HepG2 (cell line): ENCODE results near the gene SIRPA. TPM values are rescaled to one million over a fixed set of nuclear protein-coding genes. Genes with fewer than 3 reads are reported as not detected.

Experiments
- ATAC-seq: fragments of 200-7000 bp; cut with Tn5 transposase; 3 replicates; pipeline ENCODE4 v1.9.1; 2020; ENCODE audit warnings: mild to moderate bottlenecking, moderate library complexity
- BruUV-seq: library from RNA; stranded (reverse); fragments of 400-500 nt; replicated peaks from 2 replicates; lab custom pipeline; 2021; lab: Mats Ljungman, UMichigan
- CTCF ChIA-PET: fragments of 300-600 bp; formaldehyde crosslinking; extraction: SDS; loops from one replicate; lab custom pipeline; 2021; ENCODE audit warnings: low total read pairs, inconsistent platforms, low intra/inter-chr PET ratio; lab: Yijun Ruan, JAX
- POLR2A ChIA-PET: fragments of 350-600 bp; sonication (Branson Sonifier 250); formaldehyde crosslinking; loops from one replicate; lab custom pipeline; 2020; ENCODE audit warnings: antibody characterized with exemption, inconsistent platforms; lab: Yijun Ruan, JAX
- DNase-seq: peaks from one replicate; pipeline ENCODE4 v3.0.0-alpha.2; 2015; ENCODE audit warnings: low spot score
- FAIRE-seq: peaks from 3 replicates; lab custom pipeline; 2011; peaks lifted over from hg19 to GRCh38; lab: Jason Lieb, UNC
- H2AFZ ChIP-seq: one replicate; pipeline ENCODE4 v1.6.1; 2011; ENCODE audit warnings: low read length, inconsistent platforms
- H3K27ac ChIP-seq: fragments of 300-600 bp; 3 replicates; pipeline ENCODE4 v1.8.0; 2011; ENCODE audit warnings: mixed run types, mild to moderate bottlenecking, mixed read lengths, low read length, inconsistent platforms; ENCODE audit not compliant: insufficient read depth; ENCODE audit errors: extremely low read length
- H3K27me3 ChIP-seq, 2 experiments: fragments of 200-600 bp in 1 of 2; 2 replicates in 1 of 2; 3 replicates in 1 of 2; pipeline versions ENCODE4 v1.6.0 to v1.8.0; 2011; ENCODE audit warnings: low read length in 2 of 2, mild to moderate bottlenecking in 2 of 2, moderate library complexity in 2 of 2, inconsistent platforms in 1 of 2; ENCODE audit not compliant: insufficient read depth in 2 of 2, control insufficient read depth in 1 of 2
- H3K36me3 ChIP-seq, 2 experiments: fragments of 200-600 bp in 1 of 2; replicated peaks in 1 of 2; 2 replicates in 1 of 2; 3 replicates in 1 of 2; pipeline versions ENCODE4 v1.5.1 to v1.8.0; 2011; ENCODE audit warnings: low read length in 2 of 2, inconsistent platforms in 1 of 2; ENCODE audit not compliant: insufficient read depth in 2 of 2, control insufficient read depth in 1 of 2
- H3K4me1 ChIP-seq: 2 replicates; pipeline ENCODE4 v1.5.1; 2012; ENCODE audit warnings: low read length, inconsistent platforms; ENCODE audit not compliant: insufficient read depth
- H3K4me2 ChIP-seq: 2 replicates; pipeline ENCODE4 v1.6.0; 2011; ENCODE audit warnings: low read depth, low read length, inconsistent platforms
- H3K4me3 ChIP-seq, 3 experiments: fragments of 200-600 bp in 1 of 3; sonication (generic), shearing (Covaris generic) in 1 of 3; replicated peaks in 1 of 3; 2 replicates each; pipeline ENCODE4 v1.5.1; 2011 to 2016; ENCODE audit warnings: low read length in 3 of 3, inconsistent platforms in 2 of 3, low read depth in 2 of 3, mild to moderate bottlenecking in 2 of 3, control low read depth in 1 of 3, mixed read lengths in 1 of 3; ENCODE audit not compliant: insufficient read depth in 1 of 3
- H3K79me2 ChIP-seq: one replicate; pipeline ENCODE4 v1.6.1; 2011; ENCODE audit warnings: low read length, inconsistent platforms; ENCODE audit not compliant: insufficient read depth
- H3K9ac ChIP-seq: 2 replicates; pipeline ENCODE4 v1.6.0; 2011; ENCODE audit warnings: mild to moderate bottlenecking, low read depth, low read length, inconsistent platforms; ENCODE audit not compliant: insufficient read depth
- H3K9me3 ChIP-seq: 2 replicates; pipeline ENCODE4 v1.5.1; 2012; ENCODE audit warnings: mild to moderate bottlenecking, low read length
- H4K20me1 ChIP-seq: 2 replicates; pipeline ENCODE4 v1.6.0; 2011; ENCODE audit warnings: inconsistent platforms, mild to moderate bottlenecking, low read length, moderate library complexity; ENCODE audit not compliant: insufficient read depth
- AGO2 ChIP-seq: fragments of 200-400 bp; formaldehyde crosslinking; optimal IDR thresholded peaks from 2 replicates; pipeline ENCODE3; 2017; ENCODE audit warnings: mild to moderate bottlenecking, low read depth, low read length, moderate library complexity
- ARNT ChIP-seq: fragments of 450-650 bp; IDR thresholded peaks from 2 replicates; pipeline ENCODE4 v1.6.1; 2017
- CCDC6 ChIP-seq: sonication (generic); formaldehyde crosslinking; IDR thresholded peaks from 2 replicates; pipeline ENCODE4 v1.8.1; 2022; ENCODE audit warnings: mild to moderate bottlenecking, missing genetic modification reagents, moderate library complexity
- HNF4G ChIP-seq, 2 experiments: sonication (generic) in 1 of 2; formaldehyde crosslinking in 1 of 2; IDR thresholded peaks; 2 replicates each; pipeline versions ENCODE4 v1.4.0 to v1.6.1; 2011 to 2020; ENCODE audit warnings: borderline replicate concordance in 2 of 2, low read depth in 2 of 2, mild to moderate bottlenecking in 2 of 2, low read length in 1 of 2, missing genetic modification reagents in 1 of 2, moderate library complexity in 1 of 2
- IRF2 ChIP-seq: IDR thresholded peaks from 2 replicates; pipeline ENCODE4 v1.6.1; 2018; ENCODE audit warnings: missing genetic modification reagents, missing compliant biosample characterization
- MTA1 ChIP-seq: sonication (generic); formaldehyde crosslinking; IDR thresholded peaks from 2 replicates; pipeline ENCODE4 v1.4.0; 2020; ENCODE audit warnings: missing genetic modification reagents, mild to moderate bottlenecking, borderline replicate concordance
- NRL ChIP-seq: sonication (generic); formaldehyde crosslinking; IDR thresholded peaks from 2 replicates; pipeline ENCODE4 v1.5.0; 2020; ENCODE audit warnings: missing genetic modification reagents, mild to moderate bottlenecking, moderate library complexity, borderline replicate concordance
- SMAD9 ChIP-seq: sonication (generic); formaldehyde crosslinking; IDR thresholded peaks from 2 replicates; pipeline ENCODE4 v1.5.1; 2020; ENCODE audit warnings: mild to moderate bottlenecking, missing genetic modification reagents
- SRF ChIP-seq: IDR thresholded peaks from 2 replicates; pipeline ENCODE4 v1.6.1; 2011; ENCODE audit warnings: mild to moderate bottlenecking, low read depth, low read length, moderate library complexity
- ZFP37 ChIP-seq: sonication (generic); formaldehyde crosslinking; IDR thresholded peaks from 2 replicates; pipeline ENCODE4 v1.4.0; 2020; ENCODE audit warnings: missing genetic modification reagents, borderline replicate concordance
- ZNF556 ChIP-seq: sonication (generic); formaldehyde crosslinking; IDR thresholded peaks from 2 replicates; pipeline ENCODE4 v1.4.0; 2020; ENCODE audit warnings: mild to moderate bottlenecking, missing genetic modification reagents, borderline replicate concordance
- ZNF564 ChIP-seq: sonication (generic); formaldehyde crosslinking; IDR thresholded peaks from 2 replicates; pipeline ENCODE4 v1.8.1; 2023; ENCODE audit warnings: mild to moderate bottlenecking, missing genetic modification reagents
- ZNF605 ChIP-seq: sonication (generic); formaldehyde crosslinking; IDR thresholded peaks from 2 replicates; pipeline ENCODE4 v1.8.0; 2022; ENCODE audit warnings: mild to moderate bottlenecking, missing genetic modification reagents
- ZNF644 ChIP-seq: IDR thresholded peaks from 2 replicates; pipeline ENCODE4 v1.6.1; 2016; ENCODE audit warnings: low read depth
- ZNF720 ChIP-seq: sonication (generic); formaldehyde crosslinking; IDR thresholded peaks from 2 replicates; pipeline ENCODE4 v1.4.0; 2020; ENCODE audit warnings: missing genetic modification reagents
- ZSCAN22 ChIP-seq: sonication (generic); formaldehyde crosslinking; IDR thresholded peaks from 2 replicates; pipeline ENCODE4 v1.4.0; 2020; ENCODE audit warnings: mild to moderate bottlenecking, missing genetic modification reagents
- WGBS: methylation state at CpG from one replicate; pipeline ENCODE4 v1.1.6; 2017; ENCODE audit warnings: low lambda C conversion rate; 5-methylcytosine and 5-hydroxymethylcytosine counted together
- in situ Hi-C: cut with HindIII; loops from 2 replicates; pipeline ENCODE4 v1.10.0; 2017; ENCODE audit warnings: low pct_unique_long_range_greater_than_20kb; ENCODE audit not compliant: extremely low pct_ligation_motif_present
- intact Hi-C: fragments of 100-400 bp; cut with micrococcal nuclease; formaldehyde crosslinking; loops from one replicate; pipeline ENCODE4 v1.10.0; 2022; ENCODE audit not compliant: unreplicated experiment
- polyA plus RNA-seq, 8 experiments: library from polyadenylated mRNA; depleted of rRNA in 3 of 8; stranded (reverse) in 7 of 8; unstranded in 1 of 8; fragments of >200 nt; fragmentation: Illumina TruSeq in 4 of 8; extraction: Trizol in 4 of 8; gene quantifications; 2 replicates each; pipeline versions ENCODE4 v1.2.1 to v1.2.3, GENCODE V29; 2011 to 2016; ENCODE audit warnings: low read depth in 4 of 8, missing spikeins in 1 of 8, mixed read lengths in 1 of 8; ENCODE audit not compliant: insufficient read depth in 1 of 8
- total RNA-seq, 5 experiments: library from RNA; depleted of rRNA; stranded (reverse); fragments of >200 nt; fragmentation: Illumina TruSeq; extraction: Trizol; gene quantifications; 2 replicates each; pipeline ENCODE4 v1.2.3, GENCODE V29; 2016; ENCODE audit warnings: low read depth in 1 of 5
- TF ChIP-seq, protein P1 (sequence below): sonication (generic); formaldehyde crosslinking; IDR thresholded peaks from 2 replicates; pipeline ENCODE4 v1.4.0; 2020; ENCODE audit warnings: missing genetic modification reagents, low read depth, mild to moderate bottlenecking, borderline replicate concordance

Gene SIRPA
- total and polyA plus RNA-seq, 2 of the 13 experiments (the other 11 are each of a cell fraction or from before 2014, with no cell fraction given): 7.2 to 17.6 TPM

DNA sequence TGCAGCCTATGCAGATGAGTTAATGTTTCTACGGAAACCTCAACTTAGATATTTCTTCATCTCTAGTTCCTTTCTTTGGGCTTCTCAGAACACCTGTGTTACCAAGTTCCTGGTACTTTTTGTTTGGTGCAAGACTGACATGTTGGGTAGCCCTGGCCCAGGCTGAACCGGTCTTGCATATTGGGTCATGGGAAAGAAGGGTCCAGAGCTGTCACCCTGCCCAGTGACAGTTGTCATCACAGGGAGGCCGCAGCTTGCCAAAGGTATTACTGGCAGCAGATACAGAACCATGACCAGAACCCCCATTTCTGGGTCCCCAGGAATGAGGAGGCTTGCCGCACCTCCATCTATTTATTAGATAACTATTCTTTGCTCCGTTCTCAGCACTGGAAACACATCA is 58.4 kb downstream of the SIRPA start (continued):
- TF ChIP-seq ZNF605 (CRISPR knock-in tag): no peak
- TF ChIP-seq AGO2: no peak

DNA sequence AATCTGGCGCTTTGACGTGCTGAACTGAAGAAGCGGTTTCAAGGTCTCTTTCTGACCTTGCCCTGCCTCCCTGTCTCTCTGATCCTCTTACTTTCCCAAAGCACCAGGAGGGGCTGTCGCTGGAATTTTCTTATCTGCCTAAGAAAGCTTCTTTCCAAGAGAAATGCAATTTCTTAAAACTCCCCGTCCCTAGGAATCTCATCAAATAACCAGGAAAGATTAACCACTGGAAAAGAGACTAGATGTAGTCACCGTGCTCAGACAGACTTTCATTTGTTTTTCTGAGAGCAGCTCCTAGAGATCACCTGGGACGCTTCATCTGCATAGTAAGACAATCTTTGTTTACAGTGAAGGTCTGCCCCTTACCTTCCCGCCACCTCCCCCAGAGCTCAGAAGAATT is 60.0 kb downstream of the SIRPA start:
- intact Hi-C loops: no loop called here
- FAIRE-seq (no peak), DNase-seq (no peak), ATAC-seq (no peak)
- peaks cover 0 to 7% of the 10 kb centered on the region in 2 experiments; a peak in 1 of 5 replicates for H3K27me3 ChIP-seq
- H3K27ac ChIP-seq: no peak overlapping the region
- H3K9me3 ChIP-seq: no peaks in the 10 kb centered on the region
- no peak for TF ChIP-seq ZNF556 (CRISPR knock-in tag)
- H4K20me1 ChIP-seq: no peaks in the 10 kb centered on the region
- ChIA-PET POLR2A (no interaction called here), CTCF (no interaction called here)
- no peaks in the 10 kb centered on the region for H3K36me3 ChIP-seq
- H3K9ac ChIP-seq: no peak overlapping the region
- no TSS peak for BruUV-seq
- H3K4me2 ChIP-seq: no peak overlapping the region
- H2AFZ ChIP-seq: no peak overlapping the region
- in situ Hi-C loops: no loop called here
- no peaks in the 10 kb centered on the region for H3K79me2 ChIP-seq
- H3K4me1 ChIP-seq: no peaks in the 10 kb centered on the region
- 38% methylated on average over 8 of the region's 8 CpGs for WGBS
- H3K4me3 ChIP-seq: no peak overlapping the region

DNA sequence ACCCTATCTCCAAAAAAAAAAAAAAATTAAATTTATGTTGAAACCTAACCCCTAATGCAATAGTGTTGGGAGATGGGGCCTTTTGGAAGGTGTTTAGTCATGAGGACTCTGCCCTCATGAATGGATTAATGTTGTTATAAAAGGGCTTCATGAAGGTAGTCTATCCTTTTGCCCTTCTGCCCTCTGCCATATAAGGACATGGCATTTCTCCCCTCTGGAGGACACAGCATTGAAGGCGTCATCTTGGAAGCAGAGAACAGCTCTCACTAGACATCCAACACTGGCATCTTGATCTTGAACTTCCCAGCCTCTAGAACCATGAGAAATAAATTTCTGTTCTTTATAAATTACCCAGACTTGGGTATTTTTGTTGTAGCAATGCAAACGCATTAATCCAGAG is 63.2 kb downstream of the SIRPA start:
- DNase-seq (no peak), ATAC-seq (no peak), FAIRE-seq (no peak)
- Histone ChIP-seq H4K20me1 (no peaks in the 10 kb centered on the region), H3K4me3 (no peak overlapping the region), H3K27ac (no peak overlapping the region), H3K79me2 (no peaks in the 10 kb centered on the region), H3K9ac (no peak overlapping the region), H2AFZ (no peak overlapping the region), H3K36me3 (no peaks in the 10 kb centered on the region), H3K27me3 (peaks cover 2 to 14% of the 10 kb centered on the region in 2 experiments; a peak in 2 of 5 replicates), H3K9me3 (no peaks in the 10 kb centered on the region), H3K4me2 (no peak overlapping the region), H3K4me1 (no peaks in the 10 kb centered on the region)
- ChIA-PET POLR2A (no interaction called here), CTCF (no interaction called here)
- TF ChIP-seq IRF2 (CRISPR knock-in tag) (no peak), ZFP37 (CRISPR knock-in tag) (no peak), ARNT (no peak), ZNF720 (CRISPR knock-in tag) (no peak), HNF4G (IDR thresholded peaks at IDR 0.05; ENCODE audit: borderline replicate concordance, low read depth, low read length) (no peak), HNF4G (CRISPR knock-in tag; IDR thresholded peaks at IDR 0.05; ENCODE audit: borderline replicate concordance, low read depth) (no peak), ZNF644 (no peak), SRF (peak; percentile 79), SMAD9 (CRISPR knock-in tag) (no peak), NRL (CRISPR knock-in tag) (no peak), ZNF564 (CRISPR knock-in tag) (peak; percentile 39; the same call in 1 of the 2 replicates), CCDC6 (CRISPR knock-in tag) (no peak), MTA1 (CRISPR knock-in tag) (no peak), ZSCAN22 (CRISPR knock-in tag) (no peak)
- TF ChIP-seq, protein P1, sequence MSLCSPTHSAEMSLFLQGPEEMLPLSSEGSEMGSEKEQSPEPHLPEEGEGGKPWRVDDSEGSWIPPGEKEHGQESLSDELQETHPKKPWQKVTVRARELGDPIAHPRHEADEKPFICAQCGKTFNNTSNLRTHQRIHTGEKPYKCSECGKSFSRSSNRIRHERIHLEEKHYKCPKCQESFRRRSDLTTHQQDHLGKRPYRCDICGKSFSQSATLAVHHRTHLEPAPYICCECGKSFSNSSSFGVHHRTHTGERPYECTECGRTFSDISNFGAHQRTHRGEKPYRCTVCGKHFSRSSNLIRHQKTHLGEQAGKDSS (CRISPR knock-in tag): no peak
- intact Hi-C loops (no loop called here), in situ Hi-C loops (no loop called here)
- WGBS: 10% methylated on average over 2 of the region's 2 CpGs
- BruUV-seq: no TSS peak
